HG03108 (cell line): ENCODE measurements around the gene ZNF212.
"Not testable (repeated sequence)": the region's sequence is repeated elsewhere in the genome, so short reads cannot be mapped to it uniquely, and the experiment has no call there.

Source experiments
- ATAC-seq: cut with Tn5 transposase; IDR thresholded peaks from one replicate; pipeline ENCODE4 v1.9.1; 2021; ENCODE audit warnings: moderate library complexity; ENCODE audit not compliant: unreplicated experiment

ZNF212 gene

DNA sequence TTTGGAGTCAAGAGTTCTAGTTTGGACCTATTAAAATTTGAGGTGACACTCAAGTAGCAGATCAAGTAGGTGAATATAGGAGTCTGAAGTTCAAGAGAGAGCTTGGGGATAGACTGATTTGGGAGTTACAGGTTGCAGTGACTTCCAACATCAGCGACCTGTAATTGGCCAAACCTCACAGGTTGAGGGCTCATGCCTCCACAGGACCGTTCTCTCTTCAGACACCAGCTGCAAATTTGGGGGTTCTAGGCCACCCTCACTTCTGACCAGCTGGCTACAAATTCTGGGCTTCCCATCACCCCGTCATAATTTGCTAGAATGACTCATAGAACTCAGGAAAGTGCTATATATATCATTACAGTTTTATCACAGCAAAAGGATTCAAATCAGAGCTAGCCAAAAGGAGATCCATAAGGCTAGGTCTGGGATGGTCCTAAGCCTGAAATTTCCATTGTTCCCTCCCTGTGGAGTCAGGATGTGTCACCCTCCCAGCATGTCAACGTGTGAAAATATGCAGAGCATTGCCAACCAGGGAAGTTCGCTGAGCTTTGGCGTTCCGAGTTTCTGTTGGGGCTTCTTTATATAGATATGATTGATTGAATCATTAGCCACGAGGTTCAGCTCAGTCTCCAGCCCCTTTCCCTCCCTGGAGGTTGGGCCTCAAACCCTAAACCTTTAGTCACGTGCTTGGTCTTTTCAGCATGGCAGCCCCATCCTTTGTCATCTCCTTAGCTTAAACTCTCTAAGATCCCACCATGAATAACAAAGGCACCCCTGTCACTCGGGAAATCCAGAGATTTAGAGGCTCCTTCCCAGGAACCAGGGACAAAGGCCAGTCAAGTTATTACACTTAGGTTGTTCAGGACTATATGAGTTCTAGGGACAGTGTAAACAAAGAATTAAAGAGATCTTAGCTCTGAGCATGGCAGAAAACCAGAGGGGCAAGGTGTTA is 20.7 kb upstream of the ZNF212 start:
- ATAC-seq, result no peak

DNA sequence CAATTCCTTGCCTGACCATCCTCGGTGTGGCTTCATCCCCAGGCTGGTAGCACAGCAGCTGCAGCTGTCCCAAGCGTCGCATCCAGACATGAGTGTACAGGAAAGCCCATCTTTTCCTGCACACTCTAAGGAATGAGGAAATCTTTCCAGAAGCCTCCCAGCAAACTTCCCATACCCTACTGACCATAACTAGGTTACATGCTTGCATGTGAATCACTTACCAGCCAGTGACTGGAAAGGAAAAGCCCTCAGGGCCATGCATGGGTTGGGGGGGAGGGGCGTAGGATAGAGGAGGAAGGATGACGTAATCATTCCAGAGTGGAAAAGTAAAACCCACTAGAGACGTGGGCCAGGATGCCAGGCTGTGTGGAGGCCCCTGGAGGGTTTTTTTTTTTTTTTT is 18.9 kb upstream of the ZNF212 start:
- ATAC-seq, result no peak

DNA sequence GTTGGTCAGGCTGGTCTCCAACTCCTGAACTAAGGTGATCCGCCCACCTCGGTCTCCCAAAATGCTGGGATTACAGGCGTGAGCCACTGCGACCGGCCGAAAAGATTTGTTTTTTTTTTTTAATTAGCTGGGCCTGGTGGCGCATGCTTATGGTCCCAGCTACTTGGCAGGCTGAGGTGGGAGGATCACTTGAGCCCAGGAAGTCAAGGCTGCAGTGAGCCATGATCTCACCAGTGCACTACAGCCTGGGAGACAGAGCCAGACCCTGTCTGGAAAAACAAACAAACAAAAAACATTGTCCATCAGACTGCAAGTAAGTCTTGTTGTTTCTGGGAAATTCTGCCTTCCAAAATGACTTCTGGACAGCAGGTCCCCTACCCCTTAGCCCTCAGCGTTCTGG is 16.3 kb upstream of the ZNF212 start:
- no peak for ATAC-seq

DNA sequence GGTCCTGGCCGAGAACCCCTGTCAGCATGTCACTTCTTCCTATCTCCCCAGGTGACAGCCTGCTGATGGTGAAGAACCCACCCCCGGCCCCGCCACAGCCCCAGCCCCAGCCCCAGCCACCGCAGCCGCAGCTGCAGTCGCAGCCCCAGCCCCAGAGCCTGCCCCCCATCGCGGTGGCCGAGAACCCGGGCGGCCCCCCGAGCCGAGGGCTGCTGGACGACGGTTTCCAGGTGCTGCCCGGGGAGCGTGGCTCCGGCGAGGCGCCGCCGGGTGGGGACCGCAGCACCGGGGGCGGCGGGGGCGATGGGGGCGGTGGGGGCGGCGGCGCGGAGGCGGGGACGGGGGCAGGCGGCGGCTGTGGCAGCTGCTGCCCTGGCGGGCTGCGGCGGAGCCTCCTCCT is 15.7 kb upstream of the ZNF212 start:
- ATAC-seq, result no peak

DNA sequence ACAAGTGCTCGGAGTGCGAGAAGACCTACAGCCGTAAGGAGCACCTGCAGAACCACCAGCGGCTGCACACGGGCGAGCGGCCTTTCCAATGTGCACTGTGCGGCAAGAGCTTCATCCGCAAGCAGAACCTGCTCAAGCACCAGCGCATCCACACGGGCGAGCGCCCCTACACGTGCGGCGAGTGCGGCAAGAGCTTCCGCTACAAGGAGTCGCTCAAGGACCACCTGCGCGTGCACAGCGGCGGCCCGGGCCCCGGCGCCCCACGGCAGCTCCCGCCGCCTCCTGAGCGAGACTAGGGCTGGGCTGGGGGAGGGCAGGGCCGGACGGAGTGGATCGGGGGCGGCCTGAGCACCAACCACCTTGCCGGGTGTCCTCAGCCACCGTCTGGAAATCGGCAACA is 15.1 kb upstream of the ZNF212 start:
- ATAC-seq, result no peak

DNA sequence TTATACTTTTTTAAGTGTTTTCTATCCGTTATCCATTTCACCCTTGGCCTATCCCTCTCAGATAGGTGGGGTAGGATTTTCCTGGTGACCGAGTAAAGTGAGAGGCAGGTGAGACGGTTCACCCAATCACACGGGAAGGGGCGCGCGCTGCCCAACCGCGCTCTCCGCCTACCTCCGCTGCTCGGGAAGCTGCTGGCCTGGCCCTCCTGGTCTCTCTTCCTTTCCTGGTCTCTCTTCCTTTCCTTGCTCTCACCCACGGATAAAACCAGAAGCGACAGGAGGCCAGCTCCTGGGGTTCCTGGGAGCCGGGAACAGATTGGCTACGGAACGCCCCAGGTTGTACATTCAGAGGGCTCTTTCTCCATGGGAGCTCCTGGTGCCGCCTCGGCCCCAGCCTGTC is 14.3 kb upstream of the ZNF212 start:
- no peak for ATAC-seq

DNA sequence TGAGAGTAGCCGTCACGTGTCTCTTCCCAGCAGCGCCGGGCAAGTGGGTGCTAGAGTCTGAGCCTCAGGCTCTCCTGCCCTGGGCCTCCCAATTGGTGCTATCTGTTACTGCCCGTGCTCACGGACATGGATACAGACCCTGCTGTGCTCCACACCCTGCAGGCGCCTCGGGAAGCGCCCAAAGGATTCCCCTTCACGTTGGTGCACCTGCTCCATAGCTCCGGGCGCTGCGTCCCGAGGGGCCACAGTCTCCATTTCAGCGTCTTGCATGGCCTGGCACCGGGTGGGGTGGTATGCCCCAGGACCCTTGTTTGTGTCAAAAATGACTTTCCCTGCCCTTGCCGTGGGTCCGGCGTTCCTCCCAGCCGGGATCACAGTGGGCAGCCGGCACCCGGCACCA is 13.8 kb upstream of the ZNF212 start:
- no peak for ATAC-seq

DNA sequence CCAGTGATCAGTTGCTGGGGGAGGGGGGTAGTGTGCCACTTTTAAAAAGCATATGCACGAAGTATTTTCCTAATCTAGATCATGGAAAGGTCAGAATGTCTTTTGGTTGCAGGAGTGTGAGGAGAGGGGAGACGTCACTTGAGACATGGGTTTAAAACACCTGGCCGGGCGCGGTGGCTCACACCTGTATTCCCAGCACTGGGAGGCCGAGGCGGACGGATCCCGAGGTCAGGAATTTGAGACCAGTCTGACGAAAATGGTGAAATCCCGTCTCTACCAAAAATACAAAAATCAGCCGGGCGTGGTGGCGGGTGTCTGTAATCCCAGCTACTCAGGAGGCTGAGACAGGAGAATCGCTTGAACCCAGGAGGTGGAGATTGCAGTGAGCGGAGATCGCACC is 13.1 kb upstream of the ZNF212 start:
- not testable (repeated sequence) for ATAC-seq

DNA sequence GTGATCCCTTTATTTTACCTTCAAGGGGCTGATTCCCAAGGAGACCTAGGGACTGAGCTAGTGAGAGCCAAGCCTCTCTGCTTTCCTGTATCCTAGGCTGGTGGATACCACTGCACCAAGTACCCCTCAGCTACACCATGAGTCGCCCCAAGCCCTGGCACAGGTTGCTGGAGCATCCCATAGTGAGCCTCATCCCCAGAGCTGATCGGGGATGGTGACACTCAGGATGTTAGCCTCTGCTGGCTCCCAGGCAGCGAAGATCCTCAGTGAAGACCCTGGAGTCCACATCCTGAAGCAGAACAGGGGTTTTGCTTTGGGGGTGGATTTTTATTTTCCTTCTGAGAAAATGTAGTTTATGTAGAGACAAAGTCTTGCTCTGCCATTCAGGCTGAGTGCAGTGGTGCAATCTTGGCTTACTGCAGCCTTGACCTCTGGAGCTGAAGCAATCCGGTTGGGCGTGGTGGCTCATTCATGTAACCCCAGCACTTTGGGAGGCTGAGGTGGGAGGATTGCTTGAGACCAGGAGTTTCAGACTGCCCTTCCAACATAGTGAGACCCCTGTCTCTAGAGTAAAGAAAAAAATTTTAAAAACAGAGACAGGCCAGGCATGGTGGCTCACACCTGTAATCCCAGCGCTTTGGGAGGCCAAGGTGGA is 12.5 kb upstream of the ZNF212 start:
- ATAC-seq, result no peak

DNA sequence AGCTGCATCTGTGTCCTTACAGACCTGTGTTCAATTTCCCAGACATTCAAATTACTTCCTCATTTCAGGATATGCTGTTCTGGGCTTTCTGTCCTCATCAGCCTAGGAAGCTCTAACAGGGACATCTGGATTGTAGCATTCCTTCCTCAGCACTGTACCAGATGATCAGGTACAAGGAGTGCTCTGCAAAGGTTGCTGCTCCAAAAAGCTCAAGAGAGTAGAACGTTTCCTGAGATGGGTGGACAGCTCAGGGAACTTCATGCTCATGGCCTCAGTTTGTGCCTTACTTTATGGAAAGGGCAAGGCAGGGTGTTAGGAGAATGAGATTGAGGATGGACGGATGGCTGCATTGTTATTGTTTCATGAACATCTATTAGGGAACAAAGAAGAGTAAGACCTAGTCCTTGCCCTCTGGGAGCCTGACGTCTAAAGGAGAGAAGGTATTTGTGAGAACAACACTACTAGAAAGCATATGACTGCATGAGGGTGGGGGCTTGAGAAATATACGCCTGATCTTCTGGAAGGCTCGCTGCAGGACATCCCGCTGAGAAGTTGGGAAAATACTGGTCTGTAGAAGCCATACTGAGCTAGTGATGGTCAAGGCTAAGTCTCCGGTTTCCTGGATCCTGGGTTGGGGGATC is 10.5 kb upstream of the ZNF212 start:
- no peak for ATAC-seq

DNA sequence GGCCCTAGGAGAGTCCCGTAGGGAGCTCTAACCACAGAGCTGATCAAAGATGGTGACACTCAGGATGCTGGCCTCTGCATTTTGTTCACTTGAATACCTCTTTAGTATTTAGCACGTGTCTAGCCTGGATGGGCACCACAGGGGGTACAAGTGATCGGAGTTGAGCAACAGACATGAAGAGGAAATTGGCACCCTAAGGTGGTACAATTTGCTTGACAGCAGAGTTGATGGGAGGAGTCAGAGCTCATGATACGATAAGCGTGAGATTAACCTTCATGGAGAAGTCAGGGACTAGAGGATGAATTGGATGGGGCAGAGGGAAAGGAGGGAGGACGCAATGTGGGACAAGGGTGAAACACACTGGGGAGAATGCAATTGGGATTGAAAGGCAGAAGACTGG is 9.9 kb upstream of the ZNF212 start:
- no peak for ATAC-seq

DNA sequence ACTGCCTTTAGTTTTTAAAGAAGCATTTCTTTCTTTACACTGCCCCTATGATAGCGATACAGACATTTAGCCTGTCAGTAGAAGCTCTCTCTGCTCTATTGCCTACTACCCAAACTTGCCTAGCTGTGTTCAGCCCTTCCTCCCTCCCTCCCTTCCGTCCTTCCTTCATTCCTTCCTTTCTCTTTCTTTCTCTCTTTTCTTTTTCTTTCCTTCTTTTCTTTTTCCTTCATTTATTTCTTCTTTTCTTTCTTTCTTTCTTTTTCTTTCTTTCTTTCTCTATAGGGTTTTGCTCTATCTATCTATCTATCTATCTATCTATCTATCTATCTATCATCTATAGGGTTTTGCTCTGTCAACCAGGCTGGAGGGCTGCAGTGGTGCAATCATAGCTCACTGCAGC is 7.1 kb upstream of the ZNF212 start:
- no peak for ATAC-seq

DNA sequence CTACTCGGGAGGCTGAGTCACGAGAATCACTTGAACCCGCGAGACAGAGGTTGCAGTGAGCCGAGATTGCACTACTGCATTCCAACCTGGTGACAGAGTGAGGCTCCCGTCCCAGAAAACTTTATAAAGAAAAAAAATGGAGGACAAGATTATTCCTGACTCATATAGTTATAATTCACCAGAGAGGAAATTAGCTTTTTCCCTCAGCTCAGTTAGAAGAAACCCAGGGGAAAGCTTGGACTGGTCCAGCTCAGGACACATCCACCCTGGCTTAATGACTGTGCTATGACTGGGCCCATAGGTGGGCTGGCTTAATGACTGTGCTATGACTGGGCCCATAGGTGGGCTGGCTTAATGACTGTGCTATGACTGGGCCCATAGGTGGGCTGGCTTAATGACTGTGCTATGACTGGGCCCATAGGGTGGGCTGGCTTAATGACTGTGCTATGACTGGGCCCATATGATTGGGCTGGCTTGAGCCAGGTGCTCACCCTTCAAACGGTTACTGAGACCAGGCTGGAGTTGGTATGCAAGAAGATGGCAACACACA is 5.7 kb upstream of the ZNF212 start:
- not testable (repeated sequence) for ATAC-seq

DNA sequence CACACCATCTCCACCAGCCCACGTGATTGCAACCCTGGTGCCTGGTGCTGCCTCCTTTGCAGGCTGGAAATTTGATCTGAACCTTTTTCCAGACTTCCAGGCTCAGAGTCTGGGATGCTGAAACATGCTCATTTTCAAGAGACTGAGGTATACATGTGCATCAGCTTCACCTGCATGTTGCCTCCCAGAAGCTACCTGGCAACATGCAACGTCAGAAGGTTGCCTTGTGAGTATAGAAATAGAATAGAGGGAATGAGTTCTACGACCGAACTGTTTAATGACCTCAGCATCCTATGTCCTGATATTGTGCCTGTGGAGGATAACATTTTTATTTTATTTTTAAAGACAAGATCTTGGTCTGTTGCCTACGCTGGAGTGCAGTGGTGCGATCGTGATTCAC is 1.9 kb upstream of the ZNF212 start:
- no peak for ATAC-seq

DNA sequence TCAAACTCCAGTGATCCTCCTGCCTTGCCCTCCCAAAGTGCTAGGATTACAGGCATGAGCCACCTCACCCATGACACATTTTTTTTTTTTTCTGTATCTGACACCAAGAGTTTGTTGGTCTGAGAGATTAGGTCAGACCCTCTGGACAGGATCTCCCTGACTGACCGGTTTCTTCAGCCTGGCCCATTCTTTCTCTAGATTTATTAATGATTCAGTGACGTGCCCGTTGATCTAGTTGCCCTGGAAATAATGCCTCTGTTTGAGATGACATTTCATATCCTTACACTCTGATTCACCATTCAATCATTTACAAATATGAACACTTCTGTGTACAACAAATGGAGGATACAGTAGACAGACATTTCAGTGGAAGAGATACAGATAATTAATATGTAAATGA is 1.4 kb upstream of the ZNF212 start:
- no peak for ATAC-seq

DNA sequence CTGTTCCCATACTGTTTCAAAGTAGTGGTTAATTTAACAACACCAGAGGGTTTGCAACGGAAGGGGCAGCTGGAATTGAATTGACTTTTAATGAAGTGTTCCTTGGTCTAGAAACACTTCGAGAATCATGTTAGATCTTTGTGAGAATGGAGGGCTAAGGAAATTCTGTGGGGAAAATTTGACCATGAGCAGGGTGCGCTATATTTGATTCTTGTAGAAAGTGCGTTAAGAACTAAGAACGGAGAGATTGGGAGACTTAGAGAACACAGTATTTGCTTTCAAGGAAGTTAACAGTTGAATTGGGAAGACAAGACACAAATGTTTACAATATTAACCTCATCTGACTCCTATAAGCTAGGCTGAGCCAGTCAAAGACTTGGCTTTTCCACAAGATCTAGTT is 1.2 kb downstream of the ZNF212 start:
- no peak for ATAC-seq

DNA sequence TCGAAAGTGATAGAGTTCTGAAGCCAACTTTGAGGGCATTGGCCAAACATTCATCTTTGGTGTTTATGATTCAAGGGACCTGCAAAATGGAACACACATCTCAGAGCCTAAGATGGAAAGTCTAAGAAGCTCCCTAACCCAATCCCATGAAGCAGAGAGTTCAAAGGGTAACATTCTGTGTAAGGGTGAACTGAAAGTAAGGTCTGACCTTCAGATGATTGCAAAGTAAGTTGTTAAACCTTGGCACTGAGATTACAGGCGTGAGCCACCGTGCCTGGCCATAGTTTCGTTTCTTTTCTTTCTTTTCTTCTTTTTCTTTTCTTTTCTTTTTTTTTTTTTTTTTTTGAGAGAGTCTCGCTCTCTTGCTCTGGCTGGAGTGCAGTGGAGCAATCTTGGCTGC is 2.2 kb downstream of the ZNF212 start:
- ATAC-seq, result no peak

DNA sequence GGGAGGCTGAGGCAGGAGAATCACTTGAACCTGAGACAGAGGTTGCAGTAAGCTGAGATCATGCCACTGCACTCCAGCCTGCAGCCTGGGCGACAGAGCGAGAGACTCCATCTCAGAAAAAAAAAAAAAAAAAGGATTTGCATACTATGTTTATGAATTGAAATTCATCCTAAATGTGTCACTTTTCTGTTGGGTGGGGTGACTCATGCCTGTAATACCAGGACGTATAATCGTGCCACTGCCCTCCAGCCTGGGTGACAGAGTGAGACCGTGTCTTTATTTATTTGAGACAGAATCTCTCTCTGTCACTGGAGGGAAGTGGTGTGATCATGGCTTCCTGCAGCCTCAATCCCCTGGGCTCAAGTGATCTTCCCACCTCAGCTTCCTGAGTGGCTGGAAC is 5.8 kb downstream of the ZNF212 start:
- no peak for ATAC-seq

DNA sequence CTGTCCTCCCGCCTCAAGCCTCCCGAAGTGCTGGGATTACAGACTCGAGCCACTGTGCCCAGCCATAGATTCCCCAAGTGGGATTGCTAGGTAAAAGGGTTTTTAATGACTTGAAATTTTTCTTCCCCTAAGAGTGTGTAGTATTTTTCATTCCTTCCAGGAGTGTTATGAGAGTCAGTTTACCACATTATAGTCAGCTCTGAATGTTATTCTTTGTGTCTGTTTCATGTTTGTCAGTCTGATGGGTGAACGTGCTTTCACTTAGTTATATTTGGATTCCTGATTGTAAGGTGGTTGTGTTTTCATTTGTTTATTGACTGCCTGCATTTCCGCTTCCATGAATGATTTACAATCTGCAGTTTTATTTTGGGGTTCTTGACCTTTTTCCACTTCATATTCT is 6.3 kb downstream of the ZNF212 start:
- ATAC-seq, result no peak

DNA sequence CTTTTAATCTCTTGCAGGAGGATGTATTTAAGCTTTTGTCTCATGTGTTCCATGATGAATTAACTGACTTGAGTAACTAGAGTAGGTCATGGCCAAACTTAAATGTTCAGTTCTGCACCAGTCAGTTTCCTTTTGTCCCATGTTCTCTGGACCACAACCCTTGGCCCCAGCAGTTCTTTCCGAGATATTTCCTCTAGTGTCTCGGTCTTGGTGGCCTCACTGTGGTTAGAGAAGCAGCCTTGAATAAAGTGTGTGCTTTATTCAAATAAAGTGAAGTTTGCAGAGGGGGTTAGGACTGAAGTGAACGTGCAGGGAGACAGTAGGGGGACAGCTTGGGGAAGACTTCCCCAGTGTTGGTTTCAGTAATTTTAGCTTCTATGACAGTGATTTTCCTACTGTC is 9.3 kb downstream of the ZNF212 start:
- ATAC-seq, result no peak

DNA sequence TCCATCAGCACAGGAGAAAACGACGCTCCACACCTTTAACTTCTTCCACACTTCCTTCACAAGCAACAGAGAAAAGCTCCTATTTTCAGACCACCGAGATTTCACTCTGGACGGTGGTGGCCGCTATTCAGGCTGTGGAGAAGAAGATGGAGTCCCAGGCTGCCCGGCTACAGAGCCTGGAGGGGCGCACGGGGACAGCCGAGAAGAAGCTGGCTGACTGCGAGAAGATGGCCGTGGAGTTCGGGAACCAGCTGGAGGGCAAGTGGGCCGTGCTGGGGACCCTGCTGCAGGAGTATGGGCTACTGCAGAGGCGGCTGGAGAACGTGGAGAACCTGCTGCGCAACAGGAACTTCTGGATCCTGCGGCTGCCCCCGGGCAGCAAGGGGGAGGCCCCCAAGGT is 10.7 kb downstream of the ZNF212 start:
- not testable (repeated sequence) for ATAC-seq

DNA sequence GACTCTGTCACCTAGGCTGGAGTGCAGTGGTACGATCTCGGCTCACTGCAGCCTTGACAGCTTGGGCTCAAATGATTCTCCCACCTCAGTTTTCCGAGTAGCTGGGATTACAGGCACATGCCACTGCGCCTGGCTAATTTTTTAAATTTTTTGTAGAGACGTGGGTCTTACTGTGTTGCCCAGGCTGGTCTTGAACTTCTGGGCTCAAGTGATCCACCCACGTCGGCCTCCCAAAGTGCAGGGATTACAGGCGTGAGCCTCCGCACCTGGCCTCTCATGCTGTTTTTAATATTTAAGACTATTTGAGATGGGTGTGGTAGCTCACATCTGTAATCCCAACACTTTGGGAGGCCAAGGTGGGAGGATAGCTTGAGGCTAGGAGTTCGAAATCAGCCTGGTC is 12.1 kb downstream of the ZNF212 start:
- not testable (repeated sequence) for ATAC-seq
